ENCODE data around the gene CHN2.

DNA sequence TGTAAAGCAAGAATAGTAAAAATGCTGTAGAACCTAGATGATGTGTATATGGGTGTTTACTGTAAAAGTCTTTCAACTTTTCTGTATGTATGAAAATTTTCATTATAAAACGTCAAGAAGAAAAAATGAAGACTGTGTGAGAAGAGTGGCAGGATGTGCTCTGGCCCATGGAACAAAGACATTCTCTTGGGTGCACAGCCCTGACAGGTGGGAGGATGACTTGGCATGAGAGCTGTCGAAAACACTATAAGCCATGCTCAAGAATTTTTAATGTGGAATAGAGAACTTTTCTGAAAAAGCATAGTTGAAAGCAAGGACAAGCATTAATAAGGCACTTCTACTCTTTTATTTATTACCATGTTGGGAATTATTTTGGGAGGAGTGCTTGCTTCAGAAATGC lies 185.0 kb downstream of the CHN2 start:
- TF ChIP-seq POLR2A (IDR thresholded peaks at IDR 0.05; ENCODE audit: low read depth, low read length) (no peak), POLR2AphosphoS5 (IDR thresholded peaks at IDR 0.05; ENCODE audit: low read depth, low read length) (no peak)

Measured in GM12892 (cell line).